K562 (cell line): Measurements from ENCODE around the gene KCND2. TPM values are rescaled to one million over a fixed set of nuclear protein-coding genes. Genes with fewer than 3 reads are reported as not detected.

Experiments
- ATAC-seq: fragments of 200-7000 bp; cut with Tn5 transposase; 3 replicates; pipeline ENCODE4 v1.9.1; 2020; ENCODE audit warnings: moderate library complexity
- BruUV-seq: library from RNA; stranded (reverse); fragments of 400-500 nt; replicated peaks from 2 replicates; lab custom pipeline; 2021; lab: Mats Ljungman, UMichigan
- CTCF ChIA-PET: fragments of 300-600 bp; formaldehyde crosslinking; extraction: SDS; loops from one replicate; lab custom pipeline; 2021; ENCODE audit warnings: low intra/inter-chr PET ratio; lab: Yijun Ruan, JAX
- POLR2A ChIA-PET: fragments of 300-600, 350-650 bp; sonication (Branson Sonifier 250); formaldehyde crosslinking; extraction: SDS; loops from one replicate; lab custom pipeline; 2021; ENCODE audit warnings: antibody characterized with exemption, inconsistent platforms; lab: Yijun Ruan, JAX
- DNase-seq, 4 experiments: peaks; one replicate each; pipeline versions ENCODE4 v3.0.0 to v3.0.0-alpha.2; 2011 to 2018; ENCODE audit warnings: low spot score in 3 of 4, mixed read lengths in 3 of 4; ENCODE audit errors: extremely low read depth in 1 of 4
- FAIRE-seq: peaks from 2 replicates; lab custom pipeline; 2011; peaks lifted over from hg19 to GRCh38; lab: Jason Lieb, UNC
- H2AFZ ChIP-seq: 2 replicates; pipeline ENCODE4 v1.6.0; 2011; ENCODE audit warnings: low read depth, low read length, control low read depth, inconsistent platforms
- H3K27ac ChIP-seq: fragments of 200-600 bp; 3 replicates; pipeline ENCODE4 v1.8.0; 2011; ENCODE audit warnings: low read depth, mild to moderate bottlenecking, control low read depth, inconsistent platforms, low read length, moderate library complexity, mixed read lengths; ENCODE audit errors: extremely low read depth
- H3K27me3 ChIP-seq, 2 experiments: fragments of 300-600 bp in 1 of 2; 2 replicates in 1 of 2; 3 replicates in 1 of 2; pipeline versions ENCODE4 v1.6.0 to v1.8.0; 2011; ENCODE audit warnings: inconsistent platforms in 2 of 2, low read length in 2 of 2, mild to moderate bottlenecking in 1 of 2, mixed read lengths in 1 of 2, moderate library complexity in 1 of 2; ENCODE audit not compliant: control insufficient read depth in 2 of 2, insufficient read depth in 2 of 2
- H3K36me3 ChIP-seq: fragments of 300-600 bp; 3 replicates; pipeline ENCODE4 v1.8.0; 2011; ENCODE audit warnings: mild to moderate bottlenecking, low read length, inconsistent platforms; ENCODE audit not compliant: control insufficient read depth, insufficient read depth
- H3K4me1 ChIP-seq, 2 experiments: fragments of 200-600 bp in 1 of 2; replicated peaks in 1 of 2; 2 replicates in 1 of 2; 3 replicates in 1 of 2; pipeline versions ENCODE4 v1.5.1 to v1.8.0; 2011; ENCODE audit warnings: inconsistent platforms in 2 of 2, low read length in 2 of 2, mild to moderate bottlenecking in 1 of 2, mixed read lengths in 1 of 2, moderate library complexity in 1 of 2; ENCODE audit not compliant: control insufficient read depth in 2 of 2, insufficient read depth in 2 of 2
- H3K4me2 ChIP-seq: 2 replicates; pipeline ENCODE4 v1.6.1; 2011; ENCODE audit warnings: low read length, control low read depth, inconsistent platforms, mixed read lengths; ENCODE audit not compliant: insufficient read depth
- H3K4me3 ChIP-seq: fragments of 200-600 bp; sonication (generic), shearing (Covaris generic); 2 replicates; pipeline ENCODE4 v1.5.1; 2016; ENCODE audit warnings: control low read depth, inconsistent platforms
- H3K79me2 ChIP-seq: fragments of 200-600 bp; 3 replicates; pipeline ENCODE4 v1.8.0; 2011; ENCODE audit warnings: low read length, inconsistent platforms; ENCODE audit not compliant: control insufficient read depth, insufficient read depth
- H3K9ac ChIP-seq, 2 experiments: 2 replicates each; pipeline versions ENCODE4 v1.6.0 to v1.6.1; 2011; ENCODE audit warnings: low read depth in 2 of 2, low read length in 2 of 2, control low read depth in 1 of 2, inconsistent platforms in 1 of 2, mild to moderate bottlenecking in 1 of 2, mixed read lengths in 1 of 2; ENCODE audit not compliant: insufficient read depth in 1 of 2
- H3K9me1 ChIP-seq: one replicate; pipeline ENCODE4 v1.6.0; 2011; ENCODE audit warnings: inconsistent platforms, mild to moderate bottlenecking, low read length, moderate library complexity; ENCODE audit not compliant: control insufficient read depth, insufficient read depth
- H3K9me3 ChIP-seq: replicated peaks from 2 replicates; pipeline ENCODE4 v1.5.1; 2011; ENCODE audit warnings: low read depth, low read length, inconsistent platforms; ENCODE audit not compliant: control insufficient read depth, insufficient read depth
- H4K20me1 ChIP-seq: replicated peaks from 2 replicates; pipeline ENCODE4 v1.6.1; 2011; ENCODE audit warnings: low read length, inconsistent platforms, mixed read lengths; ENCODE audit not compliant: control insufficient read depth, insufficient read depth
- BDP1 ChIP-seq: IDR thresholded peaks from 3 replicates; pipeline ENCODE4 v1.6.1; 2011; ENCODE audit not compliant: insufficient read length, insufficient read depth
- MAFK ChIP-seq: IDR thresholded peaks from 2 replicates; pipeline ENCODE4 v1.6.1; 2011; ENCODE audit warnings: low read length, improper control_type of control experiment
- MBD2 ChIP-seq: sonication (generic); IDR thresholded peaks from 2 replicates; pipeline ENCODE4 v1.6.1; 2016; ENCODE audit warnings: low read depth, borderline replicate concordance
- MTA1 ChIP-seq: fragments of 450-650 bp; IDR thresholded peaks from 2 replicates; pipeline ENCODE4 v1.6.1; 2017; ENCODE audit warnings: borderline replicate concordance
- MTA3 ChIP-seq: fragments of 450-650 bp; formaldehyde crosslinking; IDR thresholded peaks from 2 replicates; pipeline ENCODE4 v1.6.1; 2017; ENCODE audit warnings: mild to moderate bottlenecking, borderline replicate concordance
- NFIX ChIP-seq: fragments of 250-450 bp; sonication (Bioruptor Pico); IDR thresholded peaks from 2 replicates; pipeline ENCODE4 v1.4.0; 2020; ENCODE audit warnings: low read depth, mild to moderate bottlenecking, moderate library complexity
- SNIP1 ChIP-seq: fragments of 450-650 bp; IDR thresholded peaks from 2 replicates; pipeline ENCODE4 v1.7.1; 2017; ENCODE audit warnings: low read depth, mild to moderate bottlenecking
- SOX6 ChIP-seq: fragments of 450-650 bp; IDR thresholded peaks from 2 replicates; pipeline ENCODE4 v1.6.1; 2014; ENCODE audit warnings: mild to moderate bottlenecking
- TAF7 ChIP-seq: fragments of 450-650 bp; IDR thresholded peaks from 2 replicates; pipeline ENCODE4 v1.6.1; 2016; ENCODE audit warnings: missing genetic modification characterization, missing compliant biosample characterization
- TEAD2 ChIP-seq: fragments of 450-650 bp; IDR thresholded peaks from 2 replicates; pipeline ENCODE4 v1.6.1; 2016; ENCODE audit warnings: missing genetic modification characterization, control low read depth, missing compliant biosample characterization
- ZNF134 ChIP-seq: fragments of 250-450 bp; sonication (Bioruptor Pico); conservative IDR thresholded peaks from 2 replicates; pipeline ENCODE4 v1.4.0; 2020
- ZNF780A ChIP-seq: fragments of 250-450 bp; sonication (Bioruptor Pico); IDR thresholded peaks from 2 replicates; pipeline ENCODE4 v1.5.0; 2021; ENCODE audit warnings: mild to moderate bottlenecking
- WGBS: fragments of 100-300 bp; shearing (Covaris generic); methylation state at CpG from one replicate; pipeline ENCODE4 v1.1.6; 2016; ENCODE audit warnings: low coverage, mixed read lengths; ENCODE audit not compliant: insufficient coverage; ENCODE audit errors: missing lambda C conversion rate; 5-methylcytosine and 5-hydroxymethylcytosine counted together
- in situ Hi-C: fragments of 300-500 bp; cut with MboI; formaldehyde crosslinking; loops from 4 replicates; pipeline ENCODE4 v1.15.0; 2018; ENCODE audit warnings: inconsistent platforms, mixed read lengths
- intact Hi-C: fragments of 100-400 bp; cut with micrococcal nuclease; formaldehyde crosslinking; loops from 2 replicates; pipeline ENCODE4 v1.14.2; 2022
- polyA plus RNA-seq, 8 experiments: library from polyadenylated mRNA; depleted of rRNA in 4 of 8; stranded (reverse) in 5 of 8; unstranded in 3 of 8; fragments of >200 nt; fragmentation: Nextera tagmentation in 2 of 8; fragmentation: Illumina TruSeq in 1 of 8; extraction: Ambion mirVana in 2 of 8; extraction: Trizol in 1 of 8; gene quantifications; 2 replicates each; pipeline versions ENCODE4 v1.2.1 to v1.2.3, GENCODE V29; 2011 to 2014; ENCODE audit warnings: inconsistent platforms in 1 of 8, missing spikeins in 1 of 8
- total RNA-seq, 7 experiments: library from RNA; depleted of rRNA in 6 of 7; stranded (reverse); fragments of >200 nt in 6 of 7; fragmentation: Illumina TruSeq in 2 of 7; extraction: Trizol in 2 of 7; gene quantifications; 2 replicates each; pipeline versions ENCODE4 v1.2.1 to v1.2.3, GENCODE V29; 2011 to 2021; ENCODE audit warnings: low replicate concordance in 1 of 7
- TF ChIP-seq, protein P1 (sequence below): sonication (generic); formaldehyde crosslinking; IDR thresholded peaks from 2 replicates; pipeline ENCODE4 v1.8.0; 2022; ENCODE audit warnings: mild to moderate bottlenecking, missing genetic modification reagents
- TF ChIP-seq, protein P2 (sequence below), 2 experiments: IDR thresholded peaks in 1 of 2; conservative IDR thresholded peaks in 1 of 2; 2 replicates each; pipeline ENCODE4 v1.6.1; 2016; ENCODE audit warnings: low read depth in 2 of 2, mild to moderate bottlenecking in 1 of 2, missing compliant biosample characterization in 1 of 2, missing genetic modification characterization in 1 of 2, moderate library complexity in 1 of 2
- TF ChIP-seq, protein P3 (sequence below), 2 experiments: fragments of 450-650 bp; IDR thresholded peaks; 2 replicates each; pipeline ENCODE4 v1.6.1; 2016
- TF ChIP-seq, protein P4 (sequence below): fragments of 450-650 bp; formaldehyde crosslinking; IDR thresholded peaks from 2 replicates; pipeline ENCODE4 v1.4.0; 2022; ENCODE audit warnings: missing genetic modification characterization
- TF ChIP-seq, protein P5 (sequence below): fragments of 450-650 bp; formaldehyde crosslinking; IDR thresholded peaks from 2 replicates; pipeline ENCODE4 v1.4.0; 2020; ENCODE audit warnings: mild to moderate bottlenecking, moderate library complexity

The KCND2 gene
- total and polyA plus RNA-seq, 9 of the 15 experiments (the other 6 are each of a cell fraction or from before 2014, with no cell fraction given): 0.03 to 0.12 TPM; not detected in 7

DNA sequence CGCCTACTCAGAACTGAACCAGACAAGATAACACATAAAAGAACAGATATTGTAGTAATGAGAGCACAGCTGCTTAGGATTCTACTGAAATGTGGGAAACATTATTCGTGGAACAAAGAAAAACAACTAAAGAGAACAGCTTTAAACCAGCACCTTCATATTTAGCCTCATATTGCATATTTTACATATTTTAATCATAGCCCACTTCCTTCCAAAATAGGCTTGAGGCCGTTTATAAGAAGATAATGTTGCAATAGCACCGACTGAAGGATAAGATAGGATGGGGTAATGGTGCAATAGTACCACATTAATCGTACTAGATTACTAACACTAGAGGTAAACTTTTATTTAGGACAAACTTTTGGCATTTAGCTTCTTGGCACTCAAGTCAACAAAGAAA is 71.3 kb downstream of the KCND2 start:
- Histone ChIP-seq H3K36me3 (no peaks in the 10 kb centered on the region), H3K4me2 (no peak overlapping the region), H3K4me3 (no peak overlapping the region), H2AFZ (no peak overlapping the region), H4K20me1 (no peaks in the 10 kb centered on the region), H3K4me1 (no peaks in the 10 kb centered on the region), H3K79me2 (no peaks in the 10 kb centered on the region), H3K27me3 (no peaks in the 10 kb centered on the region), H3K9me1 (no peaks in the 10 kb centered on the region), H3K9me3 (no peaks in the 10 kb centered on the region), H3K27ac (no peak overlapping the region), H3K9ac (no peak overlapping the region)
- no TSS peak for BruUV-seq
- intact Hi-C loops: no loop called here
- no peak for DNase-seq
- TF ChIP-seq TAF7 (tag) (no peak), MTA1 (no peak), ZNF134 (CRISPR knock-in tag) (no peak), BDP1 (no peak), NFIX (CRISPR knock-in tag) (no peak), ZNF780A (CRISPR knock-in tag) (no peak), MBD2 (no peak), MTA3 (no peak), SOX6 (no peak), MAFK (no peak), SNIP1 (no peak), TEAD2 (no peak)
- TF ChIP-seq, protein P1, sequence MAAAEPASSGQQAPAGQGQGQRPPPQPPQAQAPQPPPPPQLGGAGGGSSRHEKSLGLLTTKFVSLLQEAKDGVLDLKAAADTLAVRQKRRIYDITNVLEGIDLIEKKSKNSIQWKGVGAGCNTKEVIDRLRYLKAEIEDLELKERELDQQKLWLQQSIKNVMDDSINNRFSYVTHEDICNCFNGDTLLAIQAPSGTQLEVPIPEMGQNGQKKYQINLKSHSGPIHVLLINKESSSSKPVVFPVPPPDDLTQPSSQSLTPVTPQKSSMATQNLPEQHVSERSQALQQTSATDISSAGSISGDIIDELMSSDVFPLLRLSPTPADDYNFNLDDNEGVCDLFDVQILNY (CRISPR knock-in tag): no peak
- TF ChIP-seq, protein P2, sequence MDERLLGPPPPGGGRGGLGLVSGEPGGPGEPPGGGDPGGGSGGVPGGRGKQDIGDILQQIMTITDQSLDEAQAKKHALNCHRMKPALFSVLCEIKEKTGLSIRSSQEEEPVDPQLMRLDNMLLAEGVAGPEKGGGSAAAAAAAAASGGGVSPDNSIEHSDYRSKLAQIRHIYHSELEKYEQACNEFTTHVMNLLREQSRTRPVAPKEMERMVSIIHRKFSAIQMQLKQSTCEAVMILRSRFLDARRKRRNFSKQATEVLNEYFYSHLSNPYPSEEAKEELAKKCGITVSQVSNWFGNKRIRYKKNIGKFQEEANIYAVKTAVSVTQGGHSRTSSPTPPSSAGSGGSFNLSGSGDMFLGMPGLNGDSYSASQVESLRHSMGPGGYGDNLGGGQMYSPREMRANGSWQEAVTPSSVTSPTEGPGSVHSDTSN (CRISPR knock-in tag; IDR thresholded peaks at IDR 0.05; ENCODE audit: low read depth): no peak
- TF ChIP-seq, protein P2 (tag; conservative IDR thresholded peaks at IDR 0.05; ENCODE audit: low read depth): no peak
- TF ChIP-seq, protein P3, sequence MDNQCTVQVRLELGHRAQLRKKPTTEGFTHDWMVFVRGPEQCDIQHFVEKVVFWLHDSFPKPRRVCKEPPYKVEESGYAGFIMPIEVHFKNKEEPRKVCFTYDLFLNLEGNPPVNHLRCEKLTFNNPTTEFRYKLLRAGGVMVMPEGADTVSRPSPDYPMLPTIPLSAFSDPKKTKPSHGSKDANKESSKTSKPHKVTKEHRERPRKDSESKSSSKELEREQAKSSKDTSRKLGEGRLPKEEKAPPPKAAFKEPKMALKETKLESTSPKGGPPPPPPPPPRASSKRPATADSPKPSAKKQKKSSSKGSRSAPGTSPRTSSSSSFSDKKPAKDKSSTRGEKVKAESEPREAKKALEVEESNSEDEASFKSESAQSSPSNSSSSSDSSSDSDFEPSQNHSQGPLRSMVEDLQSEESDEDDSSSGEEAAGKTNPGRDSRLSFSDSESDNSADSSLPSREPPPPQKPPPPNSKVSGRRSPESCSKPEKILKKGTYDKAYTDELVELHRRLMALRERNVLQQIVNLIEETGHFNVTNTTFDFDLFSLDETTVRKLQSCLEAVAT (IDR thresholded peaks at IDR 0.05): no peak
- TF ChIP-seq, protein P4, sequence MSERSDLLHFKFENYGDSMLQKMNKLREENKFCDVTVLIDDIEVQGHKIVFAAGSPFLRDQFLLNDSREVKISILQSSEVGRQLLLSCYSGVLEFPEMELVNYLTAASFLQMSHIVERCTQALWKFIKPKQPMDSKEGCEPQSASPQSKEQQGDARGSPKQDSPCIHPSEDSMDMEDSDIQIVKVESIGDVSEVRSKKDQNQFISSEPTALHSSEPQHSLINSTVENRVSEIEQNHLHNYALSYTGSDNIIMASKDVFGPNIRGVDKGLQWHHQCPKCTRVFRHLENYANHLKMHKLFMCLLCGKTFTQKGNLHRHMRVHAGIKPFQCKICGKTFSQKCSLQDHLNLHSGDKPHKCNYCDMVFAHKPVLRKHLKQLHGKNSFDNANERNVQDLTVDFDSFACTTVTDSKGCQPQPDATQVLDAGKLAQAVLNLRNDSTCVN (CRISPR knock-in tag): no peak
- TF ChIP-seq, protein P5, sequence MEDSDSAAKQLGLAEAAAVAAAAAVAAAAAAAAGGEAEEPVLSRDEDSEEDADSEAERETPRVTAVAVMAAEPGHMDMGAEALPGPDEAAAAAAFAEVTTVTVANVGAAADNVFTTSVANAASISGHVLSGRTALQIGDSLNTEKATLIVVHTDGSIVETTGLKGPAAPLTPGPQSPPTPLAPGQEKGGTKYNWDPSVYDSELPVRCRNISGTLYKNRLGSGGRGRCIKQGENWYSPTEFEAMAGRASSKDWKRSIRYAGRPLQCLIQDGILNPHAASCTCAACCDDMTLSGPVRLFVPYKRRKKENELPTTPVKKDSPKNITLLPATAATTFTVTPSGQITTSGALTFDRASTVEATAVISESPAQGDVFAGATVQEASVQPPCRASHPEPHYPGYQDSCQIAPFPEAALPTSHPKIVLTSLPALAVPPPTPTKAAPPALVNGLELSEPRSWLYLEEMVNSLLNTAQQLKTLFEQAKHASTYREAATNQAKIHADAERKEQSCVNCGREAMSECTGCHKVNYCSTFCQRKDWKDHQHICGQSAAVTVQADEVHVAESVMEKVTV: no peak
- WGBS: 7% methylated on average over 5 of the region's 5 CpGs
- ChIA-PET CTCF (no interaction called here), POLR2A (no interaction called here)
- no peak for ATAC-seq
- in situ Hi-C loops: no loop called here
- no peak for FAIRE-seq
